Activated CD4-positive, CD25-positive, alpha-beta regulatory T cell treated with anti-CD3 and anti-CD28 coated beads, Interleukin-2, amount 50 U/mL, for 16 hours (primary cell): Measurements from ENCODE around the gene DENND1A.
"Not testable (repeated sequence)": the region's sequence is repeated elsewhere in the genome, so short reads cannot be mapped to it uniquely, and the experiment has no call there.

ENCODE experiments used
- DNase-seq: peaks from one replicate; pipeline ENCODE4 v3.0.0-alpha.2; 2020; ENCODE audit warnings: low read depth, low spot score

DENND1A gene

DNA sequence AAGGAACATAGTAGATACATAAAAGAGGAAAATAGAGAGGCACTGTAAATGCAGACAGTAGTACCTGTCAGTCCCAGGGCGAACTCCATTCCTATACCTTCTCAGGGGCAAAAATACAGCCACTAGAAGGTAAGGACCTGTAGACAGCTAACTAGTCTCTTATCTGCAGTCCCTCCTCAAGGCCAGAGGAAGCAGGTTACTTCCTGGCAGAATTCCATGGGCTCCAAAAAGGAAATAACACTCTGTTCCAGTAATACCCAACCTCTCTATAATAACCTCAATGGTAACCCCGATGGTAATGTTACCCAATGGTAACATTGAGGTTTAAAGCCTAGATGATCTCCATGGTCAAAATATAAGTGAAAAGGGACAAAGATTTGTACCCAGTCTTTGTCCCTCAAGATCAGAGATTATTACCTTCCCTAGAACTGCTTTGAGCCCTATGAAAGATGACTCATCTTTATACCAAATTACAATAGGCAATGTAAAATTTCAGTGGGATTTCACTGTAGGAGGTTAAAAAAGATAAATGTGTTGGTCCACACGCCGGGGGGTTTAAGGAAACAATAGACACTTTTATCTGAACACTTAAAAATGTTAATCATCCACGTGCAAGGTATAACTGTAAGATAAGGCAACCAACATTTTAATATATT is 113.0 kb downstream of the DENND1A start:
- DNase-seq = no peak

- not testable (repeated sequence) for DNase-seq
These were observed 114.1 kb downstream of the DENND1A start for GRCh38 chr9:123815856-123816255.

DNA sequence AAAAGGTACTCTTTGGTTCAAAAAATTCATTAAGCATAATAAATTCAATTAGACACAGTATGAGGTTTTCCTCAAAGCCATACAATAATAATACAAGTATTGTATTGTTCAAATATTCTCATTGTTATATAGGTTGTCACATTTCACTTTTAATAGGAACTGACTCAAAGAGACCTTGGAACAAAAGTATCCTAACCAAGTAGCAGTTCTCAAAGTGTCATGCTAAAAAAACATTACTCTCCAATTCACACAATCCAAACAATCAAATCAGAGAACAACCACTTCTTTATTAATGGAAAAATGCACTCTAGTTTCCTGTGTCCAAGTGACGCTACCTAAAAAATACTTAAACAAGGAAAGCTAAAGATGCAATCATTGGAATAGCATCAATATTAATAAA is 115.4 kb downstream of the DENND1A start:
- DNase-seq = no peak

DNA sequence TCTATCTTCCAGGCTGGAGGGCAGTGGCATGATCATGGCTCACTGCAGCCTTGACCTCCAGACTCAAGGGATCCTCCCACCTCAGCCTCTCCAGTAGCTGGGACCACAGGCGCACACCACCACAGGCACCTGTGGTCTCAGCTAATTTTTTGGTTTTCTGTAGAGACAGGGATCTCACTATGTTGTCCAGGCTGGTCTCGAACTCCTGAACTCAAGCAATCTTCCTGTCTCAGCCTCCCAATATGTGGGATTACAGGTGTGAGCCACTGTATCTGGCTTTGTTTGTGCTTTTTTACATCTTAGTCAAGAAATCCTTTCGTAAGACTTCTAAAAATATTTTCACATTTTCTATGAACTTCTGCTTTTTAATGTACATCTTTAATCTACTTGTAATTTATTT is 116.9 kb downstream of the DENND1A start:
- no peak for DNase-seq

DNA sequence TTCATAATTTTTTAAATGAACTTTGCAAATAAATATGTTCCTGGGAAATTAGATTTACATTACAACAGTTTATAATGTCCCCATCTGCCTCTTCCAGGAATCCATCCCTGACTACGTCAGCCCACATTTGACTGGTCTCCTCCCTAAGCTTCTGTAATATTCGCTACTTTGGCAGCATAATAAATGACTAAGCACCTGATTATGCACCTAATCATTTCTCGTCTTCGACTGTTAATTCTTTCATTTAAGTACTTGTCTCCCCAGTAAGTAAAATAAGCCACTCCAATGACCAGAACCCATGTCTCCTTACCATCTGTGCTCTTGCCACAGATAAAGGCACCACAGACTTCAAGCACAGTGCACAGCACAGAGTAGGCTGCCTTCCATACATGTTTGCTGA is 122.7 kb downstream of the DENND1A start:
- DNase-seq = no peak

- DNase-seq = no peak
These were observed 123.1 kb downstream of the DENND1A start for GRCh38 chr9:123806829-123807228.

DNA sequence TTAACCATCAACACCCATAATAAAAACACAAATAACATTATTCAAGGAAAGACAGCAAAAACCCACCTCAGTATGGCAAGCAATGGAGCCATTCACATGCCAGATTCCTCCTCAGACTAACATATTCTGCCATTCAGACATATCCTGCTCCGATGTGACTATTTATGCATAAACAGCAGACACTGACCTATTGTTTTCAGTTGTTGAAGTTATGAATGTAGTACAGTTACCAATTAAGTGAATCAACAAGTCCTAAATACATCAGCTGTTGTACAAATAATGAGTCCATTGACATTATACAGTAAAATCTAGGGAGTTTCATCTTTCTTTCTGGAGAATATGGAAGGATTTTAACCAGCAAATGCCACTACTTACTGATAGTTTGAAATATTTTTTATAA is 131.7 kb downstream of the DENND1A start:
- no peak for DNase-seq

- DNase-seq = no peak
These were observed 133.1 kb downstream of the DENND1A start for GRCh38 chr9:123796618-123797484.

DNA sequence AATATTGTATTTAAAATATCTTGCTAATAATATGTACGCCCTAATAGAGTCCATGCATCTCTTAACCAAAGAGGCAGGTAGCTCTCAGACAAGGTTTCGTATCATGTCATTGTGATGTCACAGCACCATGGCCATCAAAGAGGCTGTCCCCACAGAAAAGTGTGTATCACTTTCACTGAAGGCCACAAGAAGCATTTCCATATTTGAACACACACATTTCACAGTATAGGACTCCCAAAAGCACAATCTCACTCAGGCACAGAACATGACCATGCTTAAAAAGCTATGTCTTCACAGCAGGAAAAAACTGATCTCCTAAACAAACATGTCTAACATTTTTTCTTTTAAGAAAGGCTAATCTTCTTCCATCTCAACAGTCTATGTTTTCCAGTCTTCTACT is 133.8 kb downstream of the DENND1A start:
- no peak for DNase-seq

- no peak for DNase-seq
These were observed 134.6 kb downstream of the DENND1A start for GRCh38 chr9:123795336-123795735.

DNA sequence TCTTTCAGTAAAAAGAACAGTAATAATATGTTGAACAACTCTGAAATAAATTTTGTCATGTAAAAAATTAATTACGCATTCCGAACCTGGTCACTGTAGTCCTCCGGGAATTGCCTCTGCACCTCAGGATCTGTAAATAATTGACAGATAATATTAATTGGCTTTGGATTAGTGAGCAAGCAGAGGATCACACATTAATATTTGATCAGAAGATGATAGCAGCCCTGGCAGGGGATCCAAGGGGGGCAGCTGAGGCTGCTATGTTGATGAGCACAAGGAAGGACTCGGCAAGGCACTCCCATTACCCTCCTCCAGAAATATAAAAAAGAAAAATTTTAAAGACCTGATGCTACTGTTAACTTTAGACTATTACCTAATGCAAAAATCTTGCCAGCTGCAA is 137.4 kb downstream of the DENND1A start:
- no peak for DNase-seq

- no peak for DNase-seq
These were observed 140.2 kb downstream of the DENND1A start for GRCh38 chr9:123789554-123790292.

GRCh38 chr9:123787416-123787815 is 142.5 kb downstream of the DENND1A start:
- DNase-seq = no peak

DNA sequence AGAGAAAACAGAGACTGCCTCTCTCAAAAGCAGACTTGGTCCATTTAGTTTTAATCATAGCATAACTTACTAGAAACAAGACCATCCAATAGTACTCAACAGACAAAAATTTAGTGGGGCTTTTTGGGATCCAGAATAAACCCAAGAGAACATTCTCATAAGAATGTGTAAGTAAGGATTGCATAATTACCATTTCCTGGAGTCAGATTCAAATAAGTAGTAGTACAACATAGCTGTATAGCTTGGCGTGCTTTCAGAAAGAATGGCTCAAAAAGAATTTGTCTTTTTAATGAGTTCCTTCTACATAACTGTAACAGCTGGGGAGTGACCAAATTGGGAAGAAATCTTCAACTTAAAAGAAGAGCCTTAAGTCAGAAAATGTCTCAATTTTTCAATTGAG is 145.4 kb downstream of the DENND1A start:
- DNase-seq = no peak

GRCh38 chr9:123778232-123778902 is 151.6 kb downstream of the DENND1A start:
- DNase-seq = no peak

DNA sequence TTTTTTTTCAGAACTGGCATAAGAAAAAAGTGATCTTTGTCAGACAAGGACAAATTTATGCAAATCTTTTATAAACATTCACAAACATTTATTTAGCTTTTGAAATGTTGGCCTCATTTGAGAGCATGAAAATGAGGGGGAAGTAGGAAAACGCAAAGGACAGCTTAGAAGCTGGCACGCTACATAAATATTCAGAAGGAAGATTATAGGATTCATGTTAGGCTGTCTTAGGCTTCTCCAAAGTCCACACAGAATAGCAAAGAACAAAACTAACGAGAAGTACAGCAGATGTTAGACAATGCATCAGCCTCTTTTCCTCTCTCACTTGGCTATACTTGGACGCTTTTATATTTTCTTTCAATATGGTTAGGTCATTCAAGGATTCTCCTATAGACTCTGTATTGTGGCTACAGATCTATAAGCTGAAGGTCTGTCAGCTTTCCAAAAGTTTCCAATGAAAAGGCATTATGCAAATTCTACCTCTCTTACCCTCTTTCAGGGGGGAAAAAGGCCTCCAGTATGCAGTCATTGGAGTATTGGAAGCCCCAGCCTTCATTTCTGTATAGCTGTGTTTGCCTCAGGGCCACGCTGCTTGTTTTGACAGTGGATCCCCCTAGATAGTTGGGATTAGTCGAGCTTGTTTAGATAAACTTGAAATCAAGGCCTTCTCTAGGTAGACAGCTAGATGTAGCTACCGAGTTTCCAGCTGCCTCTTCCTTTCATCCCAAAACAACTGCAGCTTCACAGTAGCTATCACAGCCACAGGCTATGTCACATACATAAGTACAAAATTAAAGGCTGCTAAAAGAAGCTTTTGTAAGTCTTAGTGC is 153.0 kb downstream of the DENND1A start:
- no peak for DNase-seq

DNA sequence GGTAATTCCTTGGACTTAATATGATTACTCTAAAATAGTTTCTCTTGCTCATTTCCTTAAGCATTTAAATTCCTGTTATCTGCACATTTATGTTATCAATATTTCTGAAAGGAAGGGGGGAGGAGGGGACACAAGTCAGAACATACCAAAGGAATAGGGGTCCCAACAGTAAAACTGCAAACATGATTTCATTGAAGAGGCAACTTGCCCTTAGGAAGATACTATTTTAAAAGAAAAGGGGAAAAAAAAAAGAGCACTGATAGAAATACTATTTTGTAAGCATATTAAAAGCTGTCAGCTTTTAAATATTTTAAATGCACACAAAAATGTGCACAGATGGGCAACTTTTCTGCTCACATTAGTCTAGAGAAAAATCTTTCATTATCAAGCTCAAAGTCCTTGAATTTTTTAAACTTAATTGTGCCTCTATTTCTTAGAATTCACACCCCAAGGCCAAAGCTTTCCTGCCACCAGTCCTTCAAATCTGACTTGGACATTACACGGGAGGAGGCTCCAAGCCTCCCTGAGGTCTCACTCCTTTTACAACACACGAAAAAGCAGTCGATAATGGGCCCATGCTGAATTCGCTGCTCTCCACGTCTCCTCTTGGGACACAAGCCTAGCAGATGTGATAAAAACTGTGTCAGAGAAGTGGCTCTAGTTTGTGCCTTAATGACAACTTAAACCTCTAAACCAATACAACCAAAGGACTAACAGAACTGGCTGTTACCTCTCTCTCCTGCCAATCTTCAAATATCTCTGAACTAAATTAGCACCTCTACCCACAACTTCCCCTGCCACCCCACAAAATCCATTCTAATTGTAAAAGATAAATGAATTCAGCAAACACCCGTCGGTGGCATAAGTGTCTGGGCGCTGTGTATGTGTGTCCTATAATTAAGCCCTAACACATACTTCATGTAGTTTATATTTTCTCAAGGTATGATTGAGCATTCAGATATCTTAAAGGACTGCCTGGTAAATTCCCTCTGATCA is 154.3 kb downstream of the DENND1A start:
- no peak for DNase-seq

DNA sequence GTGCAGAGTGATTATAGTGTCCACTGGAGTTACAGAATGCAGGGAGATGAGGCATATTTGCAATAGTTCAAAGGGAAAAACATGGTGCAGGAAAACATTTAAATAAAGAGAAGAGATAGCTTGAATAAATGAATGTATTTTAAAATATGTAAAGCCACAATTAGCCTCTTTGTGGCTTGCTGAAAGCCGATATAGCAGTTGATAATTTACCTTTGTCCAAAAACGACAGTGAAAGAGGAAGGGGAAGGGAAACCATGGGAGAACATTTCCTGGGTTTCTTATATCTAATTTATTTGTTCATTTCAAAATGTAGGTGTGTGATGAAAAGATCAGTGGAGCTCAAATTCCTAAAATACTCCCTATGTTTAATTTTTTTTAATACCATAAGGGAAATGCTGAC is 156.1 kb downstream of the DENND1A start:
- DNase-seq = no peak

- DNase-seq = no peak
These were observed 157.0 kb downstream of the DENND1A start for GRCh38 chr9:123772967-123773366.

- no peak for DNase-seq
These were observed 157.6 kb downstream of the DENND1A start for GRCh38 chr9:123772374-123772773.
